ELF-1 (cell line): ENCODE data around the gene SELENOM.
"Not testable (repeated sequence)": the region's sequence is repeated elsewhere in the genome, so short reads cannot be mapped to it uniquely, and the experiment has no call there.

Source experiments
- DNase-seq: peaks from one replicate; pipeline ENCODE4 v3.0.0-alpha.2; 2016; ENCODE audit warnings: low read depth, low spot score

Gene SELENOM

GRCh38 chr22:31079095-31079642 is 28.2 kb downstream of the SELENOM start:
- DNase-seq, result peak; percentile 41

- DNase-seq, result not testable (repeated sequence)
Measured at GRCh38 chr22:31078389-31078788, 29.0 kb downstream of the SELENOM start.

- DNase-seq, result no peak
Measured at GRCh38 chr22:31077681-31078080, 29.7 kb downstream of the SELENOM start.

- no peak for DNase-seq
Measured at GRCh38 chr22:31075961-31076360, 31.4 kb downstream of the SELENOM start.

GRCh38 chr22:31073545-31074145 is 33.7 kb downstream of the SELENOM start:
- DNase-seq, result not testable (repeated sequence)

GRCh38 chr22:31073125-31073524 is 34.2 kb downstream of the SELENOM start:
- DNase-seq, result not testable (repeated sequence)

- DNase-seq, result not testable (repeated sequence)
Measured at GRCh38 chr22:31069691-31070314, 37.6 kb downstream of the SELENOM start.

- DNase-seq, result peak; percentile 54
Measured at GRCh38 chr22:31068970-31069369, 38.4 kb downstream of the SELENOM start.

- DNase-seq, result no peak
Measured at GRCh38 chr22:31064369-31064768, 43.0 kb downstream of the SELENOM start.

GRCh38 chr22:31062566-31063230 is 44.7 kb downstream of the SELENOM start:
- no peak for DNase-seq

GRCh38 chr22:31059663-31060062 is 47.7 kb downstream of the SELENOM start:
- DNase-seq, result peak; percentile 75

GRCh38 chr22:31056986-31057599 is 50.3 kb downstream of the SELENOM start:
- peak; percentile 33 for DNase-seq

- DNase-seq, result peak; percentile 93
Measured at GRCh38 chr22:31055635-31056159, 51.7 kb downstream of the SELENOM start.

GRCh38 chr22:31055117-31055634 is 52.2 kb downstream of the SELENOM start:
- DNase-seq, result no peak
